Endometrial microvascular endothelial cells (primary cell): Measurements from ENCODE around the gene MYH14. TPM values are rescaled to one million over a fixed set of nuclear protein-coding genes. Genes with fewer than 3 reads are reported as not detected.

Experiments
- in situ Hi-C: cut with HindIII; loops from 2 replicates; pipeline ENCODE4 v1.10.0; 2017; ENCODE audit warnings: low sequenced_read_pairs, low pct_unique_long_range_greater_than_20kb; ENCODE audit errors: inconsistent ontology term
- total RNA-seq: library from RNA; depleted of rRNA; stranded (reverse); fragments of >200 nt; gene quantifications from one replicate; pipeline ENCODE4 v1.2.3, GENCODE V29; 2015; ENCODE audit errors: inconsistent ontology term

Gene MYH14
- total RNA-seq, 1 donor from 2014 or later = not detected

DNA sequence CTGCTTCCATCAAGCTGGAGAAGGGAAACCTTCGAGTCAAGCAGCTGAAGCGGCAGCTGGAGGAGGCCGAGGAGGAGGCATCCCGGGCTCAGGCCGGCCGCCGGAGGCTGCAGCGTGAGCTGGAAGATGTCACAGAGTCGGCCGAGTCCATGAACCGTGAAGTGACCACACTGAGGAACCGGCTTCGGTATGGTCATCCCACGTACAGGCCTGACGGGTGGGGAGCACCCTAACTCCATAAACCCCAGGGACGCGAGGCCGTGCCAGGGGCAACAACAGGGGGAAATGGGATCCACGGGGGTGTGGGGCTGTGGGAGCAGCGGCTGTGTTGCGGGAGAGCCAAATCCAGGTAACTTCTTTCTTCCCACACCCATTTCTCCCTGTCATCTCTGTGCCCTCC, 105.6 kb downstream of the MYH14 start:
- in situ Hi-C loops = no loop called here

DNA sequence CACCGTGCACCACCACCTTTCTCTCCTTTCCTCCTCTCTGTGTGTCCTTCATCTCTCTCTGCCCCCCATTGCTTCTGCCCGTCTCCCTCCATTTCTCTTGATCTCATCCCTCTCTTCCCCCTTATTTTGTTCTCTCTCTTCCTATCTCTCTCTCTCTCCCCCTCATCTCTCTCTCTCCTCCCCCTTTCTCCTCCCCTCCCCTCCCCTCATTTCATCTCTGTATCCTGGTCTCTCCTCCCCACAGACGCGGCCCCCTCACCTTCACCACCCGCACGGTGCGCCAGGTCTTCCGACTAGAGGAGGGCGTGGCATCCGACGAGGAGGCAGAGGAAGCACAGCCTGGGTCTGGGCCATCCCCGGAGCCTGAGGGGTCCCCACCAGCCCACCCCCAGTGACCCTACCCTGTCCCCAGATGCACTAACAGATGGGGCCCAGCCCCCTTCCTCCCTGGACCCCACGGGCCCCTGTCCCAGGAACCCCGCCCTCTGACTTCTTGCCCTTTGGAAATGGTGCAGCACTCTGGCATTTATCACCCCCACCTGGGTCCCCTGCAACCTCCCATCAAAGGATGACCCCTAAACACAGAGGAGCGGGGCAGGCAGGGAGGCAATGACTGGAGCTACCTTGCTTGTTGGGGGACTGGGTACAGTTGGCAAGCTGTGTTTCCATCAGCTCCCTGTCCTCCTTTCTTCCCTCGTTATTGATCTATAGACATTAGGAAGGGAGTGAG, 106.1 kb downstream of the MYH14 start:
- in situ Hi-C loops = no loop called here

DNA sequence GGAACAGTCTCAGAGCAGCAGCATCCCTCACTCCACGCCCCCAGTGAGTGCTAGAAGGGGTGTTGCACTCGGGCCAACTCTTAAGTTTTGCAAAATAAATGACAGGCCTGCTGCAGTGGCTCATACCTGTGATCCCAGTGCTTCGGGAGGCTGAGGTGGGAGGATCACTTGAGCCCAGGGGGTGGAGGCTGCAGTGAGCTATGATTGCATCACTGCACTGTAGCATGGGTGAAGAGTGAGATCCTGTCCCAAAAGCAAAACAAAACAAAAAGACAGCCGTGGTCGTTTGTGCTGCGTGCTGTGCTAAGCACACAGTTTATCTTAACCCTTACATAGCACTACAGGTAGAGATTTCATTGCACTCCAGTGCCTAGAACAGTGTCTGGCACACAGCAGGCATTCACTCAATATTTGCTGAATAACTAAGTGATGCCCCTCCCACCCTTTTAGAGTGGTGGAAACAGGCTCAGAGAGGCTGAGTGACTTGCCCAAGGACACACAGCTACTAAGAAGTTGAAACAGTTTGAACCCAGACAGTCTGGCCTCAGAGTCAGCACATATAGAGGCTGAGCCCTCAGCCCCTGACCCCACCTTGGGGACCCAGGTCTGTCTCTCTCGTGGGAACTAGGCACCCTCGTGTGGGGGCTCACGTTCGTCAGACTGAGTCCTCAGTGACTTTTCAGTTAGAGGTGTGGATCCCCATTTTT, 107.5 kb downstream of the MYH14 start:
- in situ Hi-C loops = no loop called here

DNA sequence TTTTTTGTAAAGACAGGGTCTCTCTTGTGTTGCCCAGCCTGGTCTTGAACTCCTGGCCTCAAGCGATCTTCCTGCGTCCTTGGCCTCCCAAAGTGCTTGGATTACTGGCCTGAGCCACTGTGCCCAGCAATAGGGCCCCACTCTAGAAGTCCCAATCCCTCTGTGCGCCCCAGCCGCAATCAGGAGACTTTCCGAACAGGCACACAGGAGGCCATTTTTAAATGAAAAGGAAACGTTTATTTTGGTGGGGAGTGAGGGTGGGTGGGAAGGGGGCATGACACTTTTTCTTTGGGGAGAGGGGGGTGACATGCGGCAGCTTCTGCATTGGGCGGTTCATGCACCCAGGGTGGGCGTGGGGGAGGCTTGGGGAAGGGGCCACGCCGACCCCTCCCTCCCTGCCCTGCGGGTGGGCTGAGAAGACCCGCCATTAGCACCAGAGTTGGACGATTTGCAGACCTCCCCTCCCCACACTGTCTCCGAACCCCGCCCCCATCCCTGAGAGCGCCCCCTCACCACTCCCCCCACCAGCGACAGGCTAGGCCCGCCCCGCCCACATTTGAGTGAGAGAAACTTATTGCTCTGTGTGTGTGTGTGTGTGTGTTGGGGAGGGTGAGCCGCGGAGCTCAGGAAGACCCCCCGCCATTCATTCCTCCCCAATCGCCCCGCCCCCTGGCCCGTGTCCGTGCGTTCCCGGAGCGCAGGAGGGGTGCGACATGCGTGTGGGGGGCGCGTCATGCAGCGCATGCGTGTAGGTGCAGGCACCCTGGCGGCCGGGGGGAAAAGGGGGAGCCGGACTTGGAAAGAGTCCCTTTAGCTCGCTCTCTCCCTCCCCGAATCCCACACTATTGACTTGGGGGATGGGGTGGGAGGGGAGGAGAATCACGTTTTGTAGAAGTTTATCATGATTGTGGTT, 108.6 kb downstream of the MYH14 start:
- in situ Hi-C loops = no loop called here

DNA sequence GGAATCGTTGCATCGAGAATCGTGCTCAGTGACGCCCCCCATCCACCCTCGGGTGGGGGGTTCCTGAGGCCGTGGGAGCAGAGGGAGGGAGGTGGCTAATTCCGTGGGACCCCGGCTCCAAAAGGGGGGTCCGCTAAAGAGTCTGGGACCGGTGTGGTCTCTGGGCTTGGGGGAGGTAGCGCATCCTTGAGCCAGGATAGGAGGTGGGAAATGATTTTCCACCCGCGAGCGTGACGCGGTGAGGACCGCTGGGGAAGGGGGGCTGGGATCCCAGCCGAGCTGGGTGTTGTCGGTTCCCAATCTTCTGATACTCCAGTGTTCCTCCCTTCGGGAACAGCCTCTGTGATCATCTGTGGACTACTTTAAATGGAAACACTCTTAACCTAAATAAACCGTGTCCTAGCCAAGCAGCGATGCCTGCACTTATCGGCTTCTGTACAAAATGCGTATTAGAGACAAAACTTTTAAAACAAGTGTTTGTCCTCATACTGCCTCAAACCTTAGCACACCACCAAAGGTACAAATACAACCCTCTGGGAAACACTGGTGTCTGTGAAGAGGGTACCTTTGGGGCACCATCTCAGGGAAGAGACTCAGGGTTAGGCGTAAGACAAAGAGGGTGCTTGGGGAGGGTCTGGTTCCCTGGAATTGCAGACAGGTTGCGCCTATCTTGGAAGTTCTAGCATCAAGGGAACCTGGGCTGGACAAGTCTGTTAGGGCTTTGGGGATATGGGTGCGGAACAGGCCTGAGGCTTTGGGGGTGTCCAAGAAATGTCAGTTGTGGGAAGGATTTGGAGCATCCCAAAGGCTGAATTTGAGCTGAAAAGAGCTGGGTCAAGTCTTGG, 109.8 kb downstream of the MYH14 start:
- in situ Hi-C loops = no loop called here

DNA sequence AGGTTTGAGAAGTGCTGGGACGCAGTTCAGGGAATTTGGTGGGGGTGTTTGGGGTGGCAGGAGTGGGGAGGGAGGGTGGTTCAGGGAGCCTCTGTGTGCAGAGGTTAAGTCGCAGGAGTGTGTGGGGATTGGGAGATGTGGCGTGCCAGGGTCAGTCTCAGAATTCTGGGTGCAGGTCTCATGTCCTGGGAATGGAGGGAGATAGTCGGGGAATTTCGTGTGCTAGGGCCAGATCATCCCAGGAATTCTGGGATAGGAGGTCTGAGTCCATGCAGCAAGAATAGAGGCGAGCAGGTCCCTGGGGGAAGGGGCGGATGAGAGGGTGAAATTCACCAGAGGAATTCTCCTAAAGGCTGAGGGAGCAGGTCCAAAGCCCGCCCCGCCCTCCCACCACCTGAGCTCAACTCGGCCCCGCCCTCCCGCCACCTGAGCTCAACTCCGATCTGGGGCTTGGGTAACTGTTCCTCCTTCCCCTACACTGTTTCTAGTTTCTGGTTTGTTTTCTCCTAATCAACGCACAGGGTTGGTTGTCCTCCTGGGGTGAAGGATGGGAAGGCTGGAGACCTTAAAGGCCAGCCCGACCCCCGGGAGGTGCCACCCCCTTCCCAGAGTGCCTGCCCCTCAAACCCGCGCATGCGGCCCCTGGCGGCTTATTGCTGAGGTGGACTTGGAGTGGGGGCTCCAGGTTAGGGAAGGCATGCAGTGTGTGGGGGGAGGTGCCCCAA, 110.6 kb downstream of the MYH14 start:
- in situ Hi-C loops = no loop called here

DNA sequence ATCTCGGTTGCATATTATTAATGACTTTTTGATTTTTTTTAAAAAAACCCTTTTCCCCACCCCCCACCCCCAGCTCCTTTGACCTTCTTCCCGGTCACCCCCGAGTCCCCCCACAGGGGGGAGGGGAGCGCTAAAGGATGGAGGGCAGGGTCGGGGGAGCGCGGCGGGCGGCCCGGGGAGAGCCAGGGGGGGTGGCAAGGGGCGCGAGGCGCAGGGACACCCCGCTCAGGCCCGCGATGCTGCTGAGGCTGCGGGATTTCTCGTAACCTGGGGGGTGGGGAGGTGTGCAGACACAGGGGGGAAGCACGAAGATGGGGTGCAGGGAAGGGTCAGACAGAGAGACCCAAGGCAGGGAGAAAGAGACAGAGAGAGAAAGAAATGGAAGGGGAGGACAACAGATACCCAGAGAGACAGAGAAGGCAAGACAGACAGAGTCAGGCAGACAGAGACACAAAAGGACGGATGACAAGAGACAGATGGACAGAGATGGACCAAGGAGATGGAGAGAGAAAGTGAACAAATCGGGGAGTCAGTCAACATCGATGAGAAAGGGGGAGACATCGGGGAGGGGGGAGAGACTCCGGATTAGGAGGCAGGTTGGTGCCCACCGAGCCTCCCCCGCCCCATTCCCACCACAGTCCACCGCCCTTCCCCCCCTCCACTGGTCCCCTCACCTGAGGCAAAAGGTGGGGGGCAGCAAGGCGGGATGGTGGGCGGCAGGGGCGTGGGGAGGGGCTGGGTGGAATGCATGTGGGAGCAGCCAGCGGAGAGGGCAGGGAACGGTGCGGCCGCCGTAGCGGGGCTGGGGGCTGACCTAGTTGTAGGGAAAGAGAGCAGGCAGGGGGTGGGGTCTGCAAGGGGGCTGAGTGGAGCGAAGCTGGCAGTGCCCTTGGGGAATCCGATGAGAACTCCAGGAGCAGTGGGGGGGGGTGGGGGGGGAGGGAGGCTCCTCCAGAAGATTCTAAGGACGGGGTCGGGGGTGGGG, 111.6 kb downstream of the MYH14 start:
- in situ Hi-C loops = no loop called here

DNA sequence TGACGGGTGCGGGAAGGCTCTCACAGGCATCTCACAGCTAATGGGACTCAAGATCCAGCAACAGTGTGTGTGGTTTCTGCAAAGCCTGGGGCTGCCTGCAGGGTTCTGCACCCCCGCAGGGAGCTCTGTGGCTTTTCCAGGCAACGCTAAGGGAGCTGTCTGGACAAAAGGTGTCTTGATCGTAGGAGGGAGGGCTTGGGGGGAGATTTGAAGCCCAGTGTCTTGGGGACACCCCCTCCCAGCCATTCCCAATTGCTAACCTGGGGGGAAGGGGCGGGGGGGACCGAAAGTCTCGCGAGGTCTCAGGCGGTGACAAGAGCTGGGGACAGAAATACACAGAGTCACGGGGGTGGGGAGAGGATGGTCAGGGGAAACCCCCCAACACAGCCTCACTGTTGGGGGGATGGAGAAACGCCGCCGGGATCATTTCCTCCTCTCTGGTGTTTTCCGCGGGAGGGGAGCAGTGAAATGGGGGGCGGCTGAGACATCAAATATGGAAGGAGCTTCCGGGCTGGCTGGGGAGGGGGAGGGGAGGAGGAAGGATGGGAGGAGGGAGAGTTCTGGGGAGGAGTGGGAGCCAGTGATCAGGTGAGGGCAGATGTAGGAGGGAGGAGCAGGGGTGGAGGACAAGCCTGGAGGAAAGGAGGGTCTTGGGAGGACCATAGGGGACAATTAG, 112.5 kb downstream of the MYH14 start:
- in situ Hi-C loops = no loop called here

DNA sequence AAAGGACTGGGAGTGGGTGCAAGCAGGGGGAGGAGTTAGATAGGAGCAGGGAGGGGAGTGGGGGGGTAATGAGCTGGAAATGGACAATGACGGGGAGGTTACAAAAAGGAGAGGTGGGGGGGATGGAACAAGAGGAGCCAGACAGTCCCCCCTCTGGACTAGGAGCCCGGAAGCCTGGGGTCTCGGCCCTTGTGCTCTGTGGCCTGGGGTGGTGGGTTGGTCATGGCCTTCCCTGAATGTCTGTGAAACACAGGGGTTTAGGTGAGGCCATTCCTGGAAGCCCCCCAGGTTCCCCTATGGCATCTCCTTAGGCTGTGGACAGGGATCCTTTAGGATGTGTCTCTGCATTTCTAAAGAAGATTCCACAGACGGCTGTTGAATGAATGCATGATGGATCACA, 113.7 kb downstream of the MYH14 start:
- in situ Hi-C loops = no loop called here

DNA sequence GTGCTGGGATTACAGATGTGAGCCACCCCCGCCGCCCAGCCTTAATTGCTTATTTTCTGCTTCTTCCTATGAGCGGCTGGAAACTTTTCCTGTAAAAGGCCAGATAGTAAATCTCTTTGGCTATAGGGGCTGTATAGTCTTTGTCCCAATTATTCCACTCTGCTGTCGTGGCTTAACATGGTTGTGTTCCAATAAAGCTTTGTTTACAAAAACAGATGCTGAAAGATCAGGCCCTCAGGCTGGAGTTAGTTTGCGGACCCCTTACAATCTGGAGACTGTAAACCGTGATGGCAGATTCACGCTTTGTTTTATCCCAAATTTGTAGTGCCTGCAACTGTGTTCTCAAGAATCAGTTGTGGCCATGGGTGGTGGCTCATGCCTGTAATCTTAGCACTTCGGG, 115.0 kb downstream of the MYH14 start:
- in situ Hi-C loops = no loop called here

DNA sequence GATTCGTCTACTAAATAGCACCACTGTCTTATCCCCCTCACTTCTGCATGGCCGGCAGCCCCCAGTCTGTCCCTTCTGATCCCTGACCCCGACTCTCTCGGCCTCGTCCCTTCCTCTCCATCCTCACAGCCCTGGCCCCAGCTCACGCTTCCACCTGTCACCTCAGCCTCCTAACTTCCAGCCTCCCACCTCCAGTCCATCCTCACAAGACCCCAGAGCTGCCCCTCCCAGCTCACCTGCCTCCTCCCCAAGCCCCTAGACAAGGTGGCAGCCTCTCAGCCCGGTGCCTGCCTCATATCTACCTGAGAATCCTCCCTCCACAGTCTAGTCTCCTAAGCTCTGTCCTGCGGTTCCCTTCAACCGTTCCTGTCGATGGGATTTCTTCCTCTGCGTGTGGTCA, 115.7 kb downstream of the MYH14 start:
- in situ Hi-C loops = no loop called here

DNA sequence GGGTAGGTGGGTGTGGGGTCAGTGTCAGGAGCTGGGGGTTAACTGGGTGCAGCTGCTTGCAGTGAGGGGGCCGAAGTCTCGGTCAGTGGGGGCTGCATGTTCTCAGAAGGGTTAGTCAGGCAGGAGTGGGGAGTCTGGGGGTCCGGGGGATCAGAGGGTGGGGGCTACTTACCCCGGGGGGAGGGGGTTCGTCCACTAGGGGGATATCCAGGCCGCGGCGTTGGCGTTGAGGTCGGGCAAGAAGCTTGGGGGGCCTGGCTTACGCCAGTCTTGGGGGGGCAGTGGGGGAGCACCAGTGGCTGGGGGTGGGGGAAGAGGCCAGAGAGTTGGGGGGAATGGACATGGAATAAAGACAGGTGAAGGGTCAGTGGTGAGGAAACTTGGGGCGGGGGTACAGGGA, 116.6 kb downstream of the MYH14 start:
- in situ Hi-C loops = no loop called here

DNA sequence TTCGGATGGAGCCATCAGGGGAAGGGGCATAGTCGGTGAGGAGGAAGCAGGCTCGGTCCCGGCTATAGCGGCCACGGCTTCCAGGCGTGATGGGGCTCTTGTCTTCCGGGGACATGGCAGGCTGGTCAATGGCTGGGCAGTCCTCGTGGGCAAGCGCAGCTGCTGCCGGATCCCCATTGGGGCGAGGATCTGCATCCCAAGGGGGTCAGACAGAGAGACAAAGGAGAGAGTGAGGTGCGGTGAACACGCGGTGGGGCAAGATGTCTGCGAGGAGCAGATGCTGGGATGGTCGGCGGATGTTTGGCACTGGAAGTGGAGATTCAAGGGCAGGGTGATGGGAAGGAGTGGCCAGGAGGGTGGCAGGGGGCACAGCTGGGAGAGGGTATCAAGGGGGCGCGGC, 117.2 kb downstream of the MYH14 start:
- in situ Hi-C loops = no loop called here

DNA sequence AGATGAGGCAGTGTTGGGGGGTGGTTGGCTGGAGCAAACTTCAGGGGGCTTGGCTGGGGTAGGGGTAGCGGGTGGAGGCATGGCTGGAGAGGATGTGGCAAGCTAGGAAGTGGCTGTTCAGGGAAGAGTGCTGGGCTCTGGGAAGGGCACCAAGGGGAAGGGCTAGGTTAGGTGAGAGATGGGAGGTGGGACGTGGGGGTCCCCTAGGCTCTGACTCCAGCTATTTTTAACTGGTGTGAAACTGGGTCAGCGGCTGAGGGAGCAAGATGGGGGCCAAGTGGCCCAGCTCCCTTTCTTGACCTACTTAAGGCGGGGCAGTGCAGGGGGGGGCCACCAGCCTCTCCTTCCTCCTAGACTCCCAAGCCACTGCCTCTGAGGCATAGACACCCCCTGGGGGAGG, 118.4 kb downstream of the MYH14 start:
- in situ Hi-C loops = no loop called here

DNA sequence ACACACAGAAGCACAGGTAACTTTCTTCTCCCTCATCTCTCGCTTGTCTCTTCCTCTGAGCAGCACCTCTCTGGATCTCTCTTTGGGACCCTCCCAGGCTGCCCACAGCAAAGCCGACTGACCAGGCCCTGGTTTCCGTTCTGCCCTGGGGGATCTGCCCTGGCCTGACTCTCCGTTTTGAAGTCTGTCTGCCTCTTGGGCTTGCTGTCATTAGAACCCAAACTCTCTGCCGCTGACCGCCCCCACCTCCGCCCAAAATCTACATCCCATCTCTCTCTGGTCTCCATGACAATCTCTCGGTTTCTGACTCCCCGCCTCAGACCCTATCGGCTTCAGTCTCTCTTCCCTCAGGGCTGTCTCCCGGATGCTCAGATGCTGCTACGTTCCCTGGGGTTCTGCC, 118.8 kb downstream of the MYH14 start:
- in situ Hi-C loops = no loop called here

DNA sequence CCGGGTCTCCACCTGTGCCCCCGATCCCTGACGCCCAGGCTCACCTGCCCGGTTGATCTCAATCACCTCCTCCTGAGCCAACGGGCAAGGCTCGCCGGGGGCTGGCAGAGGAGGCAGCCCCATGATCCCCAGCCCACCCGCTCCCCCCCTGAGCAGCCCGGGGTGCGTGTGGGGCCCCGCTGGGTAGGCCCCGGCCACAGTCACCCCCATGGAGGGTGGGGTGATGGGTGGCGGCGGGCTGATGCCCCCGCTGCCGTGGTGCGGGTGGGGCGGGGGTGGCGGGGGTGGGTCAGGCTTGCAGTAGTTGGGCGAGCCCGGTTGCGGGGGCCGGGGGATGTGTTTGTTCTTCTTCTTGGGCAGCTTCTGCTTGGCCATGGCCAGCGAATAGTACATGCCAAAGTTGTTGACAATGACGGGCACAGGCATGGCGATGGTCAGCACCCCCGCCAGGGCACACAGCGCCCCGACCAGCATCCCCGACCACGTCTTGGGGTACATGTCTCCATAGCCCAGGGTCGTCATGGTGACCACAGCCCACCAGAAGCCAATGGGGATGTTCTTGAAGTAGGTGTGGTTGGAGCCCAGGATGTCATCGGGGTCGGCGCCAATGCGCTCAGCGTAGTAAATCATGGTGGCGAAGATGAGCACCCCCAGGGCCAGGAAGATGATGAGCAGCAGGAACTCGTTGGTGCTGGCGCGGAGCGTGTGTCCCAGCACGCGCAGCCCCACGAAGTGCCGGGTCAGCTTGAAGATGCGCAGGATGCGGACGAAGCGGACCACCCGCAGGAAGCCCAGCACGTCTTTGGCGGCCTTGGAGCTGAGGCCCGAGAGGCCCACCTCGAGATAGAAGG, 119.7 kb downstream of the MYH14 start:
- in situ Hi-C loops = no loop called here
